AG04449 (cell line): ENCODE measurements around the gene LPIN1.

Source experiments
- CTCF ChIA-PET: fragments of 350-600 bp; formaldehyde crosslinking; extraction: SDS; loops from one replicate; lab custom pipeline; 2021; ENCODE audit warnings: antibody characterized with exemption; lab: Yijun Ruan, JAX
- POLR2A ChIA-PET: fragments of 400-600, 350-600 bp; formaldehyde crosslinking; extraction: SDS; loops from one replicate; lab custom pipeline; 2020; ENCODE audit warnings: antibody characterized with exemption, inconsistent platforms; lab: Yijun Ruan, JAX
- DNase-seq: peaks from one replicate; pipeline ENCODE4 v3.0.0-alpha.2; 2010; ENCODE audit warnings: low read depth, low spot score
- H3K4me3 ChIP-seq: 2 replicates; pipeline ENCODE4 v1.5.1; 2011; ENCODE audit warnings: low read depth, mild to moderate bottlenecking, control low read depth, low read length
- TF ChIP-seq, protein P1 (sequence below): IDR thresholded peaks from one replicate; pipeline ENCODE4 v1.5.1; 2011; ENCODE audit warnings: mild to moderate bottlenecking, moderate library complexity, low read length, control low read depth, inconsistent platforms; ENCODE audit not compliant: insufficient read depth; ENCODE audit errors: missing control alignments

LPIN1 gene

DNA sequence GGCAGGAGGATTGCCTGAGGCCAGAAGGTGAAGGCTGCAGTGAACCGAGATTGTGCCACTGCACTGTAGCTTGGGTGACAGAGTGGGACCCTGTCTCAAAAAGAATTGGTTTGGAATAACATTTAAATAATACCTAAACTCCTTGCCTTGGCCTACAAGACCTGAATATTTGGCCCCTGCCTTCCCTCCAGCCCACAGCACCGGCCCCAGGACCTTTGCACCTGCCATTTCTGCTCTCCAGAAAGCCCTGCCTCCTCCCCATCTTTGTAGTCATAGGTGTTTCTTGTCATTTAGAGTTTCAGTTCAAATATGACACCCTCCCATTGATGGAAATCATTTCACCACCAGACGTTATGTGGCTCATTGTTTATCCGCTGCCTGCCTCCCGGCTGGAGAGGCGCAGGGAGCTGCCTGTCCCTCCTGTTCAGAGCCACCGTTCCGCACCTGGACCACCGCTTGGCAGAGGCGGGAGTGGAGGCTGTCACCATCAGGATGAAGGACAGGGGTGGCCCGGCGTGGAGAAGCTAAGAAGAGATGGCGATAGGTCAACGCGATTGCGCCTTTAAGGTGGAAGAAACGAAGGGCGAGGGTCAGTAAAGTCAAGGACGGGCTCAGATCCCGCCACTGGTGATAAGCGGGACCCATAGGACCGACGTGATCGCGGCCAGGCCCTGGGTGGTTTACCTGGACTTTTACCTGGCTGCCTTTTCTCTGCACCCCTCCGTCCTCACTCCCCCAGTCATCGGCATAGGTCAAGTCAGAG is 638 bp upstream of the LPIN1 start:
- POLR2A ChIA-PET, result interaction anchor here (0.6 to 0.9 kb wide), 2 partner anchors 372 to 1013 kb away, joined by 3 read pairs; no protein-coding TSS in a partner anchor
- CTCF ChIA-PET, result interaction anchor here (0.7 to 28.0 kb wide), 8 partner anchors 8 to 56 kb away, joined by 3 to 428 read pairs (median 8); no protein-coding TSS in a partner anchor
- TF ChIP-seq, protein P1, sequence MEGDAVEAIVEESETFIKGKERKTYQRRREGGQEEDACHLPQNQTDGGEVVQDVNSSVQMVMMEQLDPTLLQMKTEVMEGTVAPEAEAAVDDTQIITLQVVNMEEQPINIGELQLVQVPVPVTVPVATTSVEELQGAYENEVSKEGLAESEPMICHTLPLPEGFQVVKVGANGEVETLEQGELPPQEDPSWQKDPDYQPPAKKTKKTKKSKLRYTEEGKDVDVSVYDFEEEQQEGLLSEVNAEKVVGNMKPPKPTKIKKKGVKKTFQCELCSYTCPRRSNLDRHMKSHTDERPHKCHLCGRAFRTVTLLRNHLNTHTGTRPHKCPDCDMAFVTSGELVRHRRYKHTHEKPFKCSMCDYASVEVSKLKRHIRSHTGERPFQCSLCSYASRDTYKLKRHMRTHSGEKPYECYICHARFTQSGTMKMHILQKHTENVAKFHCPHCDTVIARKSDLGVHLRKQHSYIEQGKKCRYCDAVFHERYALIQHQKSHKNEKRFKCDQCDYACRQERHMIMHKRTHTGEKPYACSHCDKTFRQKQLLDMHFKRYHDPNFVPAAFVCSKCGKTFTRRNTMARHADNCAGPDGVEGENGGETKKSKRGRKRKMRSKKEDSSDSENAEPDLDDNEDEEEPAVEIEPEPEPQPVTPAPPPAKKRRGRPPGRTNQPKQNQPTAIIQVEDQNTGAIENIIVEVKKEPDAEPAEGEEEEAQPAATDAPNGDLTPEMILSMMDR, result no peak
- H3K4me3 ChIP-seq, result peak overlapping the region; percentile 34
- DNase-seq, result no peak

DNA sequence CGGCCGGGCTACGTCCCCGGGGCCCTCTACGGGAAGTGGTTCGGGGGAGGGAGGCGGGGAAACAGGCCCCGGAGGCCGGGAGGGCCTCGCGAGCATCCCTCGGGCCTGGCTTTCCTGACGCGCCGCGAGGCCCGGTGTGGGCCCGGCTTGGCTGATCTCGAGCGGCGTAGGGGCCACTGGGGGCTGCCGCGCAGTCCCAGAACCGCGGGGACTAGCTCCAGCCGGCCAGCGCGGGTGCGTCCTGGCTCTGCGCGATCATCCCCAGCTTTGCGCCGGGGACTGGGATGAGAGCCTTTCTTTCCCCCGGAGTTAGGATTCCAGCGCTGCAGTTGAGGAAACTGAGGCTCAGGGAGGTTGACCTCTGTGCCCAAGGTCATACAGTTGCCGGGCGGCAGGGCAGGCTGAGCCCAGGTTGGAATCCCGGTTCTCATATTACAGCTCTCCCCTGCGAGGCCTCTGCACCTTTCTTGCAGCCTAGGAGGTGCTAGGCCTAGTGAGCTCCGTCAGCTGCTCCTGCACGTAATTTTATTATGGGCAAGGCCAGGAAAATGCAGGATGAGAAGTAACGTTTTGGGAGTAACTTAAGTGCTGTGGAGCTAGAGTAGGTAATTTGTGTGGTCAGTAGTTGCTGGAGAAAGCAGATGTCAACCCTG is 501 bp downstream of the LPIN1 start:
- TF ChIP-seq, protein P1, result no peak
- ChIA-PET POLR2A (interaction anchor here (0.9 to 1.0 kb wide), 2 partner anchors 59 to 1012 kb away, joined by 3 read pairs; no protein-coding TSS in a partner anchor), CTCF (interaction anchor here (0.8 to 28.0 kb wide), 8 partner anchors 8 to 59 kb away, joined by 3 to 428 read pairs (median 4); no protein-coding TSS in a partner anchor)
- H3K4me3 ChIP-seq, result peak overlapping the region; percentile 82
- DNase-seq, result no peak

DNA sequence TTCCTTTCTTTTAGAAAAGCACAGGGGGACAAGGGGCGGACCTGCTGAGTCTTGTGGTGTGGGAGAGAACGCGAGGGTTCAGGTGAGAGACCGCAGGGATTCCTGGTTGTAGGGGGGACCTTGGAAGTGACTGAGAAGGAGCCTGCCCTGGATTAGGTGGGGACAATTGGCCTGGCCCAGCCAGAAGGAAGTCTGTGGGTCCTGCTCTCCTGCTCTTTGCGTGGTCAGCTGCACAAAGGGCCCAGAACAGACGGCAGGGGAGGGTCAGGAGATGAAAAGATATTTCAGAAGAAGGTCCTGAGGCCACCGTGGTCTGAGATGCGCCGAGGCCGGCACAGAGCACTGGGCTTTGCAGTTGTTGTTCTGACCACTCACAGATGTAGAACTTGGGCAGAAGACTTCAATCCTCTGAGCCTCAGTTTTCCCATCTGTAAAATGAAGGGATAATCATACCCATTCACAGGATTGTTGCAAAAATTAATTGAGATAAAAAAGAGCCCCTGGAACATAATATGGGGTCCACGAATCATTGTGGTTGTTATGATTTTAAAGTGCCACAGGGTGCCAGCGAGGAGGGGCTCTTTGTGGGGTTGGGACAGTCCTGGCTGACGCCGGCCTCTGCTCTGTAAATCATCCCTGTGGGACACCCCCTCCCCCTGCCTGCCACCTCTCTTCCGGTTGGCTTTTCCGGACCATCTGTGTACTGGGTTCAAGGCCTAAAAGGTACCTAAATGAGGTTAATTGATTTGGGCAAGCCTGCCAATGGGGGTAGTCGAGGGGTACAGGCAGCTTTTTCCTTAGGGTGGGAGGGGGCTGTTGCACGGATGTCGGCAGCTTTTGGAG is 1.8 kb downstream of the LPIN1 start:
- CTCF ChIA-PET, result interaction anchor here (0.8 to 28.0 kb wide), 5 partner anchors 9 to 60 kb away, joined by 3 to 428 read pairs (median 5); no protein-coding TSS in a partner anchor
- TF ChIP-seq, protein P1, result no peak
- peak overlapping the region; percentile 82 for H3K4me3 ChIP-seq
- DNase-seq, result no peak
- POLR2A ChIA-PET, result no interaction called here

DNA sequence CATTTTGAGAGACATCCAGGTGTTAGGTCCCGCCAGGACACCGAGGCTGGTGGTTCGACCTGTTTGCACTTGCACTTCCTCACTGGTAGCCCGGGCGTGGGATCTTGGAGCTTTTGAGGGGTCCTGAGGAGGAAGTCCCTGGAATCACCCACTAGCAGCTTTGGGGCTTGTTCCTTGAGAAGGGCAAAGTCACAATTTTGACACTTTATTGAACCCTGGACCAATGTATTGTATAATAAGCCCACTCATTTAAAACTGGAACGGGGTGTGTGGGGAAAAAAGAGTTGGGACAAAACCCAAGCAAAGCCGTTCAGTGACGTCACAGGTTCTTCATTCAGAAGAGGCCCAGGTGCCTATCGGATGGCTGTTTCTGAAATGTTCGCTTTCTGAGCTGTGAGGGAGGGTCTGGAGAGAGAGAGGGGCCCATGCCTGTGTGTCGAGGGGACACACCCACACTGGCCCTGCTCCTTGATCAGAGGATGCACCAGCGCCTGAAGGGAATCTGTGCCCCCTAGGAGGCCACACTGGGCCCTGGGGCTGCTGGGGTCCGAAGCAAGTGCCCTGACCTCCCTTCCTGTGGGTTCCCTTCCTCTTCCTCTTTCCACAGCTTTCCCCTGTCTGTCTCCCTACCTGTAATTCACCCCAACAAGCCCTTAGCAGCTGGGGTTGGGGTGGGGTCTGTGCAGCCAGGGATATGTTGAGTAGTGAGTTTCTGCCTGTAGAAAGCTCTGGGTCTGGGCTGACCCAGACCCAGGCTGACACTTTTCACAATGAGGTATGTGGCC is 2.6 kb downstream of the LPIN1 start:
- no peak for DNase-seq
- TF ChIP-seq, protein P1, result no peak
- ChIA-PET CTCF (interaction anchor here (1.2 to 28.0 kb wide), 2 partner anchors 32 to 56 kb away, joined by 3 to 428 read pairs; no protein-coding TSS in a partner anchor), POLR2A (no interaction called here)
- H3K4me3 ChIP-seq, result no peak overlapping the region

DNA sequence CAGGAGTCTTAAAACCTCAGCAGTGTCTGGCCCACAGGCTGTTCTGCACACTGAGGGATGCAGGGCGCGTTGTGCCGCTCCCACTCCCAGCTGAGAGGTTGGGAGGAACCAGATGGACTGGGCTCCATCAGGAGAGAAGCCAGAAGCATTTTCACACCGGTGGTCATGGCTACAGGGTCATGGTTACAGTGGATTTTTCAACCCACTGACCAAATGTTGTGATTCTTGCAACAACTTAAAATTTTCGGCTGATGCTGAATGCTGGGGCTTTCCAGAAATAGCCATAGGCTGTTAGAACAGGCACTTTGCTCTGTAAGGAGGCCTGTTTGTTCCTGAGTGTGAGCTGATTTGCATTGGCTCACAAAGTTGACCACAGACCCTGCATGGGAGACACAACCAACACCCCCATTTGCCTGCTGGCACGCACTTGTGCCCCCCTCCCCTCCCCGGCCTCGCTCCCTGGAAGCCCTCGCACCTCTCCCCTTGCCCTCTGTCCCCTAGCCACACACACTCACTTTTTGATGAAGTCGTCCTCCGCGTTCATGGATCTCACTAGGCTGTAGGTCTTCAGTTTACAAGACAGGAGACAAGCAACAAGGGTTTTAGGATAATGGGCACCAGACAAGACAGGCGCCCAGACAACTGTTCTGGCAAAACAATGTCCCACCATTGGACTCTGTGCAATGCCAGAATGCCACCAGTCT is 3.4 kb downstream of the LPIN1 start:
- DNase-seq, result no peak
- TF ChIP-seq, protein P1, result no peak
- POLR2A ChIA-PET, result no interaction called here
- no peak overlapping the region for H3K4me3 ChIP-seq
- CTCF ChIA-PET, result interaction anchor here (0.8 to 28.0 kb wide), 5 partner anchors 24 to 60 kb away, joined by 3 to 428 read pairs (median 4); no protein-coding TSS in a partner anchor
